OCI-LY1 (cell line): ENCODE measurements around the gene SASH3.

ENCODE experiments used
- CTCF ChIP-seq: fragments of 200-600 bp; sonication (generic), shearing (Covaris generic); IDR thresholded peaks from 2 replicates; pipeline ENCODE4 v1.5.1; 2017; ENCODE audit warnings: mild to moderate bottlenecking, antibody characterized with exemption, low read length, moderate library complexity, mixed read lengths
- EZH2 ChIP-seq: fragments of 200-600 bp; sonication (generic), shearing (Covaris generic); IDR thresholded peaks from 2 replicates; pipeline ENCODE4 v1.8.0; 2017; ENCODE audit warnings: borderline replicate concordance, mixed run types, mild to moderate bottlenecking, antibody characterized with exemption, low read length, moderate library complexity, mixed read lengths

GRCh38 chrX:129754056-129755024 is 25.4 kb upstream of the SASH3 start:
- peak; percentile 70 for TF ChIP-seq CTCF
- TF ChIP-seq EZH2: no peak
